Measurements from ENCODE around the gene C19orf85.

- TF ChIP-seq, protein P1, sequence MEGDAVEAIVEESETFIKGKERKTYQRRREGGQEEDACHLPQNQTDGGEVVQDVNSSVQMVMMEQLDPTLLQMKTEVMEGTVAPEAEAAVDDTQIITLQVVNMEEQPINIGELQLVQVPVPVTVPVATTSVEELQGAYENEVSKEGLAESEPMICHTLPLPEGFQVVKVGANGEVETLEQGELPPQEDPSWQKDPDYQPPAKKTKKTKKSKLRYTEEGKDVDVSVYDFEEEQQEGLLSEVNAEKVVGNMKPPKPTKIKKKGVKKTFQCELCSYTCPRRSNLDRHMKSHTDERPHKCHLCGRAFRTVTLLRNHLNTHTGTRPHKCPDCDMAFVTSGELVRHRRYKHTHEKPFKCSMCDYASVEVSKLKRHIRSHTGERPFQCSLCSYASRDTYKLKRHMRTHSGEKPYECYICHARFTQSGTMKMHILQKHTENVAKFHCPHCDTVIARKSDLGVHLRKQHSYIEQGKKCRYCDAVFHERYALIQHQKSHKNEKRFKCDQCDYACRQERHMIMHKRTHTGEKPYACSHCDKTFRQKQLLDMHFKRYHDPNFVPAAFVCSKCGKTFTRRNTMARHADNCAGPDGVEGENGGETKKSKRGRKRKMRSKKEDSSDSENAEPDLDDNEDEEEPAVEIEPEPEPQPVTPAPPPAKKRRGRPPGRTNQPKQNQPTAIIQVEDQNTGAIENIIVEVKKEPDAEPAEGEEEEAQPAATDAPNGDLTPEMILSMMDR (conservative IDR thresholded peaks at IDR 0.05 in 1 of 2, IDR thresholded peaks at IDR 0.05 in 1 of 2; ENCODE audit: low read depth in 1 of 2, low read length in 2 of 2), result no peak
- TF ChIP-seq EZH2 (IDR thresholded peaks at IDR 0.05; ENCODE audit: low read length, missing control alignments), result no peak
Measured at GRCh38 chr19:55487924-55488687, 23.6 kb upstream of the C19orf85 start, which contains the start of gene SSC5D.

Data from fibroblast of lung (primary cell).